GM18907 (cell line): Measurements from ENCODE around the gene PRLR.

Experiments
- ATAC-seq: cut with Tn5 transposase; IDR thresholded peaks from one replicate; pipeline ENCODE4 v1.9.1; 2021; ENCODE audit warnings: mild to moderate bottlenecking, moderate library complexity; ENCODE audit not compliant: unreplicated experiment

The PRLR gene

DNA sequence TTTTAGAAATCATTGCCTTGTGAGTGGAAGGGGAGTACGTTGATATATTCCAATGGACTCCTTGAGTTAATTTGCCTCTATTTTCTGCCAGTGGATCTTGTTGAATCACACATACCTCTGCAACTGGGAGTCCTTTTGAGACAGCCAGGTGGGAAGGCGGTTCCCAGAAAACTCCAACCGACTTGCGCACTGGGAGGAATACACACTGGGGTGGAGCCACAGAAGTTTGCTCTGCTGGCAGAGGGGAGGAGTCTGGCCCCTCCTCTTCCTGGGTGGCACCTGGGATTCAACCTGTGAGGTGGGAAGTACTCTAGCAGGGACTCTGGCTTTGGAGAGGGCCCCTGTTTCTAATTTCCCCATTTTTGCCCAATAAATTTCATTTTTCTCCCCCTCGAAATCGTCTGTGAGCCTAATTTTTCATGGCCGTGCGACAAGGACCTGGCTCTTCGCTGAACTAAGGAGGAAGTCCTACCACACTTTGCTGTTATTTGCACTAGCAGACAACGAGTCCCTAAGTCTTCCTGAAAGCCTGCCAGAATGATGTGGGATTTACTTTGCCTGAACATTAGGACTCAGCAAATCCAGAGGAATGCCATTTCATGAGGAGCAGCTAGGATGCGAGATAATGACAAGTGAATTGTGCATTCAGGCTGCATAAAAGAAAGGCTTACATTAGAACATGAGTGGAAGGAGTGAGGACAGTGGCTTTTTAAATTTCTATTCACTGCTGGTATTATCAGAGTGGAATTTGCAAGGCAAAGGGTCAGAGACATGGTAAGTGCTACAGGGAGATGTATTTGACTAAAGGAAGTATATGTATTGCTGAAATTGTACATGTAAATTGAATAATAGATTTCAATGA, 67.2 kb downstream of the PRLR start:
- no peak for ATAC-seq

DNA sequence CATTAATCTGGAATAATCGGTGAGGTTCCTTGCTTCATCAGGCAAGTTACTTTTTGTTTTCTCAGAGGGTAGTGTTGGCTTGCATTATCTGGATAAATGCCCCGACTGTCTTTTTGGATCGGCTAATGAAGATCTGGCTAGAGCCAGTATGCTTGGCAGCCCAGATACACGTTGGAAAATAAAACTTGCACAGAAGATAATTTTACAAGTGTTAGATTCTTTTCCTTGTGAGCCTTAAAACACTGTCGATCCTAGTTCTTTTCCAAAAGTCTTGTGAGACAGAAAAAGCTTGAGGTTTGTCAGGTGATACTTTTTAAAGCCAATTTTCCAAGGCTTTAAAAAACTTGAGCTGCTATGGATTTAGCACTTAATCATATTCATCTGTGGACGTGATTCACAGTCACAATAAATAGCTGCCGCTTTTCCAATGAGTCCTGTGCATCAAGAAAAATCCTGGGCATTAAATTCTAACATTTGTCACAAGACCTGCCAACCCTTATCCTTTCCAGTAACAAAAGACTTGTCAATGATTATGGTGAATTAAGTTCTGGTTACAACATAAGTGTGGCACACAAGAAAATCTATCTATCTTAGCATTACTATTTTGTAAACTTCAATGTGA, 68.5 kb downstream of the PRLR start:
- no peak for ATAC-seq

DNA sequence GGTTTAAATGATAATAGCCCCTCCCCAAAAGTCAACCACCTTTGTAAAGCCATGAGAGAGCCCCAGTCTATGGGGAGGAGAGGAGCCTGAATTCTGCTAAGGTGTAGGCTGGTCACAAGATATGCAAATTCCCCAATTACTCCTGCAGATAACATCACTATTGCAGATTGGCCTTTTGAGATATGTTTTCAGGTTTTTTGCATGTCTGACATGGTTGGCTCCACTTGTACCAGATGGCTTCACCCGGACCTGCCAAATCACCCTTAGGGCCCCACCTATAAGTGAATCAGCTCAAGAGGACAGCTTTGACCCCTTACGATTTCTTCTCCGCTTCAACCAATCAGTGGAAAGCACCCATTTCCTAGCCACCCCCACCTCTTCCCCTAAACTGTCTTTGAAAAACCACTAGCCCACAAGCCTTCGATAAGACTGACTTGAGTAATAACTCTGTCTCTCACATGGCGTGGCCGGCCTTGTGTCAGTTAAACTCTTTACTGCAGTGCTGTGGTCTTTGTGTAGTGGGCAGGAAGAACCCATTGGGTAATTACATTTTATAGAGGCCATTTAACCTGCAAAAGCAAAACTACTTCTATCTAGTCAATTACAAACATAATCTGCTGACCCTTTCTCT, 69.7 kb downstream of the PRLR start:
- no peak for ATAC-seq

DNA sequence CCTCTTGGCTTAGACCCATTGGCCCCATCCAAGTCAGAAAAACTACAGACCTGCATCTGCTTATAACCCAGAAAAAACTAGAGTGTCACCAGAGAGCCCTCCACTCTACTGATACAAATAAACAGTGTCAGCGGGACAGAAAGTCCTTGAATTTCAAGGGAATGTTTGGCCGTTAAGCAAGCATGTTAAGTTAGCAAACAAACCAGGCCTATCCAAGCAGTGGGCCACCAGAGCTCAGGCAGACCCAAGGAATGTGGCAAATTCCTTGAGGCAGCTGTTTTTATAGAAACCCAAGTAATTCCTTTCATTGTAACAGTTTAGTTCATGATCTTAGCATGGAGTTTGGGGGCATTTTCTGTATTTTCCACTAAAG, 70.9 kb downstream of the PRLR start:
- ATAC-seq, result no peak

DNA sequence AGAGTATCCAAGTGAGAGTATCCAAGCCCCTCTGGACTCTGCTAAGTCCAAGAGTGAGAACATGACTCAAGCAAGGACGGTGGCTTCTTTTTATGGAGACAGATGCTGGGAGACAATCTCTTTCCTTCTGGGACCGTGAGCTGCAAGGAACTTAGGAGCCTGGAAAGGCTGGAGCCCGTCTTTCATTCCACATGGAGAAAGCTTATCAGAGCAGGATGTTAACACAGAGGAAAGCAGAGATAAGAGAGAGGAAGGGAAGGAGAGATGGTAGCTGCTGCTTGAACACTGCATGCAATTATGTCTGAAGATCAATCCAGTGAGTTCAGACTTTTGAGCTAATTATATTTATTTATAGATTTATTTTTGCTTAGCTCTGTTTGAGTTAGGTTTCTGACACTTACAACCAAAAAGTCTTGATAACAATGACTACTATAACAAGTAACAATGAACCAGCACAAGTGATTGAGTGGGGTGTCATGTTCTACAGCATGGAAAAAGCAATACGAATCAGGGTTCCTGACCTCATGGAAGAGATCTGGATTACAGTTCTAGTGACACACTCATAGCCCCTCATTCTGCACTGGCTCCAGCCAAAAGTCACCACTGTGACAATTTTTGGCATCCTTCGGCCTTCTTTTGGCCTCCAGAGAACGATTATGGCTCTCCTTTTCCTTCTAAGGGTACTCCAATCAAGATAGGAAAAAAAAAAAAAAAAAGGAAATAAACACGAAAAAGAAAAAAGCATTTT, 71.5 kb downstream of the PRLR start:
- no peak for ATAC-seq

DNA sequence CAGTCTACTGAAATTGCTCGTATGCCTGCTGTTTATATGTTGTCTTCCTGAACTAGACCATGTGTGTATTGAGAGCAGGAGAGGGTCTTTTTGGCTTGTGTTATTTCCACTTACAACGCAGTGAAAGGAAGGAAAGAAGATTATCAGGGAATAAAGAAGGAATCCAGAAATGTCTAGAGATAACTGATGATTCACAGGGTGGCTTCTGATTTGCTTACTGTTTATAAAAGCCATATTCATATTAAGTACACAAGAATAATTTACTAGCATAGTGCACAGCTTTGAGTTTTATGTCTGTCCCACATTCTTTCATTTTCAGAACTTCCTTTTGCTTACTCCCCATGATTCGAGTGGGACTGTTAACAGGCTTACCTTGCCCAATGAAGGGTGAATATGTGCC, 72.1 kb downstream of the PRLR start:
- no peak for ATAC-seq

DNA sequence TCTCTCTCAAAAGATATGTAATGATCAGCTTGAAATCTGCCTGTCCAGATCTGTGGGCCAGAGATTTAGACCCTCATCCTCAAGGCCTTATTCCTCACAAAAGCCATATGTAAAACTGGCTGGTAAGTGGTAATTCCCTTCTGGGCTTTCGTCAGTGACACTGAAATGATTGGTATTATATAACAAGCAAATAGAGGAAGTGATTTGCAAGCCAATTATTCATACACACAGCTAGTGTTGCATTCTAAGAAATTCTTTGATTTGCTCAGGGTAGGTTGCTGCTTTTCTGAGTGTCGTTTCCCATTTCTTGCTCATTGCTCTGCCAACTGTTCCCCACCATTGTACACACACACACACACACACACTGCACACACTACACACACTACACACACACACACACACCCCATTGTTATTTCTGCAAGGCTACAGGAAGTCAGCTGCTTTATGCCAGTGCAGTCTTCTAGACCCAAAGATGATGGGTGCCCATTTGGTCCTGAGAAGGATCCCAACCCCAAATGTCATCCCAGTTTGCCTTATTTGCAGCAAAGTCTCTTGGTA, 76.8 kb downstream of the PRLR start:
- no peak for ATAC-seq

DNA sequence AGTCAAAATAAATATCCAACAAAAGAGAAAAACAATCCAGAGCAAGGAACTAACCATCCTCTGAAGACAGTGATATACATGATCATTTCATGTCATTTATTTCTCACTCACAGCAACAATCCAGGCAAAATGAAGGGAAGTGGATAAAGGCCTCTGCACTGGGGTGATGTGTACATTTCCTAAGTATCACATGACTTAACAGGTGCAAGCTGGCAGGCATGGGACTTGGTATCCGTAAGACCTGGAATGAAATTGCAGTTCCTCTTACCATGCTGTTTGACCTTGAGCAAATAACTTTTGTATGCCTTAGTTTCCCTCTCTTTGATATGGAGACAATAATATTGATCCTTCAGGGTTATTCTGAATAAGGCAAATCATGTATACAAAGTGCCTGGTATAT, 77.6 kb downstream of the PRLR start:
- ATAC-seq, result no peak

DNA sequence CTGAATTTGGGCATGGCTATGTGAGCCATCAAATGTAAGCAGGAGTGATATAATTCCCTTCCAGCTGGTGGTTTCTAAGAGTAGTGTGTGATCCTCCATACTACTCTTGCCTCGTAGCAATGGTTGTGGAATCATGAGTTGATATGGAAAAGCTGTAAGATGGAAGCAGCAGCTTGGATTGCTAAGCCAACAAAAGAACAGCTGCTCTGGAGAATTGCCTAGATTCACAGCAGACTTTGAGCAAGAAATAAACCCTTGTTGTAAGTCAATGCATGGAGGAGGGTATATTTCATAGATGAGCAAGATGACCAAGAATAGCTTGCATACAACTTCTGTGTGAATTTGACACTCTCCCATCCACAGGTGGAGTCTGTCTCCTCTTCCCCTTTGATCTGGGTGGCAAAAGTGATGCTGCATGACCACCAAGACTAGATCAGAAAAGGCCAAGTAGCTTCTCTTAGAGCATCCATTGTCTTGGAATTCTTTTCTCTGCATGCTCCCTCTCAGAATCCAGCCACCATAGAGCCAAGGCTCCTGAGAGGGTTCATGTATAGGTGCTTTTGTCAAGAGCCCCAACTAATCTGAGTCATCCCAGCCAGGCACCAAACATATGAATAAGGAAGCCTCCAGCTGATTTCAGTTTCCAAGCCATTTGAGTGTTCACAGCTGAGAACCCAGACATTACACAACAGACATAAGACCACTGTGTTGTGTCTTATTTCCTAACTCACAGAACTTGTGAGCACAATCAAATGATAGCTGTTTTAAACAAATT, 79.0 kb downstream of the PRLR start:
- no peak for ATAC-seq

DNA sequence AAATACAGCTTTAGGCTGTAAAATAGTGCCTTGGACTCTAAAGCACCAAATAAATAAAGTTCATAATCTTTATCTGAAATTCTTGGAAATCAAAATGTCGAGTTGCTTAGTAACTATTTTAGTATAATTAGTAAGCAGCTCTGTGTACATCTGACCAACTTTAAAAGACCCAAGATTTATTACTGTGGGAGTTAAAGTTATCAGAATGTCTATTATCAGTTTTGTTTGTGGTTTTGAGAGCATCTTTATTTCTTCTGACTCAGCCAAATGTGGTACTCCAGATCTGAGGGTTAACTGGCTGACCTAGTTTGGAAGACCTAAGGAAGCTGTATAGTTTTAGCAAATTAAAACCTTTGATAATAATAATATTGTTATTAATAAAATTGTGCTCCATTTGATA, 81.2 kb downstream of the PRLR start:
- ATAC-seq, result no peak

DNA sequence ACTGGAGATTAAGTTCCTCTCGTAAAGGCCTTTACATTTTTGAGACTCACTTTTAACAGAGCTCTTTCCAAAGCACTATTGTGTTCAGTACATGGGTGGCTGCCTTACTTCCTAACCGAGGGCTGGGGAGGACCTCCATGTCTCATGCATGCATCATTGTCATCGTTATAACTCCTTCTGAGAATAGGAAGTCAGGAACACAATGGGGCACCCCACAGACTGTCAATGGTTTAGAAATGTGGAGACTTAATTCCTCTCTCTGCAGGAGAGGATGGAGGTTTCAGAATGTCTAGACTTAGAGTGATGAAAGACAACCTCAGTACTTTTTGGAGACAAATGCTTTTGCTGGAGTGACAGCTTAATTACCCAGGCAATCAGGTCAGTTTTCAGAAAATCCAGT, 83.9 kb downstream of the PRLR start:
- no peak for ATAC-seq

DNA sequence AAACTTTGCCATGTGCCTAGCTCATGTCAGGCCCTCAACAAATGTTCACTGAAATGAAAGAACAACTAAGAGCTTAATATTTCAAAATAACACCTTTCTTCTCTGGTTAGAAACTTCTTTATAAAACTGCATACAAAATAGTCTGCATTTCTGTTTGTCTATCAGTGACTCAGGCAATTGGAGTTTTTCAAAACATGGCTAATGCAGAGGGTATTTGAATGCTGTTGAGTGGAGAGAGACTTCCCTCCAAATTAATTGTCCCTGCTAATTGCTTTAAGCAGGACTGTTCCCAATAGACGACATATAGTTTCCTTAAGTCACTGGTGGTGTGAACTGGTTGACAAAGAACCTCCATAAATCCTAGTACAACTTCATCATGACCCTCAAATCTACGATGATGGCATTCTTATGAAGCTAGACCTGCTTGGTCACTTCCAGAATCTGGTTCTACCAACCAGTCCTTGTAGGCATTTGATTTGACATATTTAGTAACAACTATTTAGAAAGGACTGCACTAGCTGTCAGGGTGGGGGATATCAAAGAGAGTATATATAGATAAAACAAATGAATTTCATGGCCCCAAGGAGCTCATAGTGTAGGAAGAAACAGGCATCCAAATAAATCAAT, 84.5 kb downstream of the PRLR start:
- ATAC-seq, result no peak

DNA sequence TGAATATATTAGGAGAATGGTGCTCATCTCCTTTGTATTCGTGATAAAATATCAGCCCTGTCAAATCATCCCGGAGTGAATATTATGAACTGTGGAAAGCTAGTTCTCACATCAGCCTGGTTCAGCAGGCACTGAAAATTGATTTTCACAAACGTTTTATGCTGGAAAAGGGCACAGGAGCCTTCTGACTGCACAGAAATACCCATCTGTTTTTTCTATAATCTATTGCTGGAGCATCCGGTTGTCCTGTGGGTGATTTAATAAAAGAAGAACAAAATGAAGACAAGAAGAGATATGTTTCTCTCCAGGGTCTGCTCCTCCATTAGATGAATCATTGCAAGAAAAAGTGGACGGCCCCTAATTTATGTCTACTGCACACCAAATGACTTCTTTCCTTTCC, 85.3 kb downstream of the PRLR start:
- no peak for ATAC-seq

DNA sequence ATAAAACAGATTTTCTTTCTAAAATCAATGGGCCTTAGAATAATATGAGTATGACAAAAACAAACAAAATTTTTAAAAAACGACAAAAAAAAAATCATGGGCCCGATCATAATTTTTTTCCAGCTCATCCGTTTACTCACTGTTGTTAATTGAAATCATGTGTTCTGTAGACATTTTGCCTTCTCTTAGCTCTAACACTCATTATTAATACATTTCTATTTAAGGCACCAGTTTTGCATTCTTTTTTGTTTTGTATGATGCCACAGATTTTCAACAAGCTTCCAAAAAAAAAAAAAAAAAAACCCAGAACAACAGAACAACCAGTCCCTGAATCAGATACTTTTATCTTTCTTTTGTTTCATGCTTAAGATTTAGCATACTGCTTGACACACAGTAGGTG, 86.4 kb downstream of the PRLR start:
- ATAC-seq, result no peak

DNA sequence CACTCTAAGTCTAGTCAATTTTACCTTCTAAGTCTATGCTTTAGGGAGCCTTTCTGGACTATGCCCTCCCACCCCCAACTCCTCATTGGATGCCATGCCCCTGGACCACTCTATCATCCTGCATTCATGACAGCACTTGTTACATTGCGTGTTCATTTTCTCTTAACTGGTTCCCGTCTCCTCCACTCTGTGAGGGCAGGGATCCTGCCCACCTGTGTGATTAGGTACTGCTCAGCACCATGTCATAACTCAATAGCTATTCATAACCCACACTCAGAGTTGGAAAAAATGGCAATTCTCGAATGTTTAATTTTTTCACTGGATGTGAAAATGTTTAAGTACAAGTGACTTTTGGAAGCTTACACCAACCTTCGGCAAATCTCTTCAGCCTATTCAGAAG, 88.5 kb downstream of the PRLR start:
- ATAC-seq, result no peak

DNA sequence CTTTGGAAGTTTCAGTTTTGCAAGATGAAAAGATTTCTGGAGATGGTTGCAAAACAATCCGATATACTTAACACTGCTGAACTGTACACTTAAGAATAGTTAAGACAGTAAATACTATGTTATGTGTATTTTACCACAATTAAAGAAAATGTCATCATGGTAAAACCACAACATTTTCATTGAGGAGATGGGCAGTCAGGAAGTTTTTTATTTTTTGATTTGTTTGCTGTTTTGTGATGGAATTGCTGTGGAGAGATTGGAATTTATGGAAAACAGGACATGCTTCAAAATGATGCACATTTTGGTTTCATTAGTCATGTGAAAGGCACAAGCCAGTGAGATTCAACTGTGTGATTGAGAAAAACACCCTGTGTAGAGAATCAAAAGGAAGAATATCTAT, 92.1 kb downstream of the PRLR start:
- no peak for ATAC-seq

DNA sequence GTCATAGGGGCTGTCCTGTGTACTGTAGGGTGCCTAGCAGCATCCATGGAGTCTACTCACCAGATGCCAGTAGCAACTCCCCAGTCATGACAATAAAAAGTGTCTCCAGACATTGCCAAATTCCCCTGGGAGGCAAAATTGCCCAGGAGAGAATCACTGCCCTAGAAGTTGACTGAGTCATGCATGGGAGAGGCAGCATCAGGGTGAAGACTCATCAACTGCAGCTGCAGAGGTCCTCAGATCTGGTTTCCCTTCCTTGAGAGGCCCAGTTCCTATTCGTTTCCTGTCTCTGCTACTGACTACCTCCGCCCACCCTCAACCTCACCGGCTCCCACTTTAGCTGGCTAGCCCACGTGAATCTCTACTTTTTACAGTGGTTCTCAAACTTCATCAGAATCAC, 93.9 kb downstream of the PRLR start:
- ATAC-seq, result no peak

DNA sequence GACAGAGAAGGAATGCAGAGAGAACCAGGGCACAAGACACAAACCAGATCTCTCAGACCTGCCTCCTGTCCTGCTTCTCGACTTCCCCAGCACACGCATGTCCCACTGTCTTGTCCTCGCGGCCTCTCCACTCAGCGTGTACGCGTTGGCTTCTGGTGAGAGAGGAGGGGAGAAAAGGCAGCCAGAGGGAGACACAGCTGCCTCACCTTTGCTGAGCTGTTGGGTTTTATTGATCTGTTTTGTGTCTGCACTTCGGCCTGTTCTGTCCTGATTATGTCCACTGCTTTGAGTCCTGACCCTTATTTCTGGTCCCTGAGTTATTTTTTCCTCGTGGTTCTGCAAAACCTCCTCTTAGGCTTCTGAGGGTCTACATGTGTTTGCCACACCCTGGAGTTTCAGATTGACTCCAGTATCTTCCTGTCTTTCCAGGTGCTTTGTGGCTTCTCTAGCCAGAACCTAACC, 95.0 kb downstream of the PRLR start:
- ATAC-seq, result no peak

DNA sequence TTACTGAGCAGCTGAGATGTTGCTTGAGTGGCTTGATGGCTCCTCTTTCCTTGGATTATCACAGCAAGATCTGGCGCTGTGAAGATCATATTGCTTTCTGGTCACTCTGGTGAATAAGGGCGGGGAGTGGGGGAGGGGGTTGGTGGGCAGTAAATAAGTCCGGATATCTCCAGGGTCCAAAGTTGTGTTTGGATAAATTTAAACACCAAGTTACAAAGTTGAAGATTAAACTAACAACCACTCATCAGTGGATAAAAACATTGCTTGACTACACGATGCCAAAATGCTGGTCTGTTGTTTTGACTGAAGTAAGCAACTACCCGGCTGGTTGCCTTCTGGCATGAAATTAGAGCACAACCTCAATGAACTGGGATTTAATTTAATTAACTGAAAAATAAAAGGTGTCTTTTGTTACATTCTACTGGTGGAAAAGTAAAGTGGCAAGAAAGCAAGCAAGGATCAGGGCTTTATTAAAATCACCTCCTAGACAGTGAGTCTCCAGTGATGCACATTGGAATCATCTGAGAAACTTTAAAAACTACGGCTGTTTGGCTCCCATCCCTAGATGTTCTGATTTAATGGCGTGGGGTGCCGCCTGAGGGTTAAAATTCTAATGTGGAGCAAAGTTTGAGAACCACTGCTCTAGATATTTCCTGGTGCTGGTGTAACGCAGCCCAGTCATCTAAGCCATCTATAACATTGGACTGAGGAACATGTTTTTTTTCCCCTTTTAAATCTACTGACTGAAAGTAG, 95.8 kb downstream of the PRLR start:
- ATAC-seq, result no peak
